Stimulated activated CD8-positive, alpha-beta memory T cell treated with anti-CD3 and anti-CD28 coated beads, Interleukin-4, amount 100 ng/mL, for 24 hours (primary cell): Measurements from ENCODE around the gene PNKD.

ENCODE experiments used
- DNase-seq: peaks from one replicate; pipeline ENCODE4 v3.0.0-alpha.2; 2020; ENCODE audit warnings: low read depth

Gene PNKD

DNA sequence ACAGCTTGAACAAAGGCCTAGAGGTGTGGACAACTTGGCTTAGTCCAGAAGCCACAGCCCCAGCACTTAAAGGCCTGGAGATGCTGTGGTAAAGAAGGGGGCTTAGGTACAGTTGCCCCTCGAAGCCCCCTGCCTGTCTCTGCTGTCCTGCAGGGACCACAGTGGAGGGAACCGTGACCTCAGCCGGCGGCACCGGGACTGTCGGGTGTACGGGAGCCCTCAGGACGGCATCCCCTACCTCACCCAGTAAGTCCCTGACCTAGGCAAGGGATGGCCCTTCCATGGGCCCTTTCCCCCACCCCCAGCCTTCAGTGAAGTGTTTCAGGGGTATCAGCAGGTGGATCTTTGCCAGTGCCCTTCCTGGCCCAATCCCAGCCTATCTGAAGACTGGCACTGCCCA is 71.1 kb downstream of the PNKD start:
- no peak for DNase-seq

GRCh38 chr2:218342837-218343236 is 72.5 kb downstream of the PNKD start:
- DNase-seq = no peak

DNA sequence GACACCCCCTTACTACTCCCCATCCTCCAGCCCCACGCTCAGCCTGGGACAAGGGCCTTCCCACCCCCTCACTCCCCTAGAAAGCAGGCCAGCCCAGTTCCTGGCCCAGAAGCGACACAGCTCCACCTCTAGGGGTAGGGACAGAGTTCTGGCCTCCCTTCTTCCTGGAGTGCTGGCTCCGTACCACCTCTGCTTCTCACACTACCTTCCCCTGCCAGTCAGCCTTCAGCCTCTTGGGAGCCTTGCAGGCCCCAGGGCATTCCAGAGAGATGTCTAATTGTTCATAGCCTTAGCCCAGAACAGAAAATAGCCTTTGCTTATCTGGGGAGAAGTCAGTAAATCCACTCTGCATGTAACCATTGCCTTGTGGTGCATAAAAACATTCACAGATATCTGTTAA is 73.3 kb downstream of the PNKD start:
- DNase-seq = no peak

DNA sequence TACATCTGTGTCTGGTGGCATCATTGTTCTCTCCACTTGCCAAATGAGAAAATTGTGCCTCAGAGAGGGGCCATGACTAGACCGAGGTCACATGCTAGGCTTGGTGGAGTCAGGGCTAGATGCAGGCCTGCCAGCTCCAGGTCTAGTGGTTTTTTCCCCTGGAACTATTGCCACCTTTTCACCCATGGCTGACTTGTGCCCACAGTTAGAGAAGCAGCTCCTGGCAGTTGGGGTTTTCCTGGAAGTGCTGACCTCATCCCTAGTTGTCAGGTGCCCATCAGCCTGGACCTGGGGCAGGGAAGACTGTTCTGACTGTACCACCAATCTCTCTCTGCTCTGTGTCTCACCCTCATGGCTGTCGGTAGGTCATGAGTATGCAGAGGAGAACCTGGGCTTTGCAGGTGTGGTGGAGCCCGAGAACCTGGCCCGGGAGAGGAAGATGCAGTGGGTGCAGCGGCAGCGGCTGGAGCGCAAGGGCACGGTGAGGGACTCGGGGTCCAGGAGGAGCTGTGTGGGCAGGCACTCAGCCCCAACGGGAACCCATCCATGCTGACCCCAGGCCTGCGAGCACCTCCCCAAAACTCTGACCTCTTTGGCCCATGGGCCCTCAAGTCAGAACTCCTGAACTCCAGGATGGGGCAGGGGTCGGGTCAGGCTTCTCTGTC is 73.9 kb downstream of the PNKD start:
- no peak for DNase-seq

GRCh38 chr2:218344755-218345417 is 74.6 kb downstream of the PNKD start:
- DNase-seq = no peak

- no peak for DNase-seq
These were observed 75.3 kb downstream of the PNKD start for GRCh38 chr2:218345491-218346236.

DNA sequence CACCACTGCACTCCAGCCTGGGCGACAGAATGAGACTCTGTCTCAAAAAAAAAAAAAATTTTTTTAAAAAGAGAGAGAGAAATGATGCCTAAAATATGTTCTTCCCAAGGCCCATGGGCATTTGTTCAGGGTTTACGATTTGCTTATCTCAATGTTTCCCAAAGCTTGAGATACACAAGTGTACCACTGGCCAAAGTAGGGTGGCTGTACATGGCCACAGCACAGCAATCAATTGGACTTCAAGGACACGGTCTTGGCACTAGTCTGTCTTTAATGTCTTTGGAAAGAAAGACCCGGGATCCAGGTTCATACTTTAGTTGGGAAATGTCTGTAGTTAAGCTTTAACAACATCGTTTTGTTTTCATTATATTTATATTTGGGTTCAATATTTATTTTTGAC is 76.9 kb downstream of the PNKD start:
- DNase-seq = no peak

DNA sequence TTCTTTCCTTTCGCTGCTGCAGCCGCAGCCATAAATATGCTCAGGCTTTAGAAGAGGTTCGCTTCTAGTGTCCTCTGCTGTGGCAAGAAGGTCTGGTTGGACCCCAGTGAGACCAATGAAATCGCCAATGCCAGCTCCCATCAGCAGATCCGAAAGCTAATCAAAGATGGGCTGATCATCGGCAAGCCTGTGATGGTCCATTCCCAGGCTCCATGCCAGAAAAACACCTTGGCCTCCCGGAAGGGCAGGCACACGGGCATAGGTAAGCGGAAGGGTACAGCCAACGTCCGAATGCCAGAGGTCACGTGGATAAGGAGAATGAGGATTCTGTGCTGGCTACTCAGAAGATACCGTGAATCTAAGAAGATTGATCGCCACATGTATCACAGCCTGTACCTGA is 83.7 kb downstream of the PNKD start:
- DNase-seq = no peak

GRCh38 chr2:218354850-218355443 is 84.6 kb downstream of the PNKD start:
- DNase-seq = no peak

- no peak for DNase-seq
These were observed 87.2 kb downstream of the PNKD start for GRCh38 chr2:218357236-218358177.

GRCh38 chr2:218360453-218360852 is 90.1 kb downstream of the PNKD start:
- DNase-seq = no peak

GRCh38 chr2:218362606-218363005 is 92.3 kb downstream of the PNKD start:
- DNase-seq = no peak

GRCh38 chr2:218363736-218364135 is 93.4 kb downstream of the PNKD start:
- DNase-seq = no peak

DNA sequence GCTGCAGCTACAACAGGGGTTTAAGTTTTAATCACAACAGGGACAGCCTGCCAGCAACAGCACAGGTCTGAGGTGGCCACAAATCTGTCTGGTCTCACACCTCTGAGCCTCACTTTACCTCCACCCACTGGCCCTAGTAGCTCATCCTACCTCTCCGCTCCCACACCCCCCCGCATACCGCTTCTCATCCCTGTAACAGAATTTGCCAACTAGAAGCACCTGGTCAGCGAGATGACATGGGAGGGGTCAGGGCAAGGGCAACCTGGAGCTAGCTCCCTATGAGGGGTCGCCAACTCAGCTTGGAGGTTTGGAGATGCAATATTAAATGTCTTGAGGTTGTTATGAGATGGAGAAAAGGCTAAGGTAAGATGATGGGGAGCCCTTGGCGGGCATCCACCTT is 93.9 kb downstream of the PNKD start:
- no peak for DNase-seq

- DNase-seq = no peak
These were observed 96.5 kb downstream of the PNKD start for GRCh38 chr2:218366621-218367414.

GRCh38 chr2:218367415-218368149 is 97.3 kb downstream of the PNKD start:
- peak; percentile 67 for DNase-seq

- no peak for DNase-seq
These were observed 97.8 kb downstream of the PNKD start for GRCh38 chr2:218368150-218368528.

- no peak for DNase-seq
These were observed 98.4 kb downstream of the PNKD start for GRCh38 chr2:218368621-218369153.

DNA sequence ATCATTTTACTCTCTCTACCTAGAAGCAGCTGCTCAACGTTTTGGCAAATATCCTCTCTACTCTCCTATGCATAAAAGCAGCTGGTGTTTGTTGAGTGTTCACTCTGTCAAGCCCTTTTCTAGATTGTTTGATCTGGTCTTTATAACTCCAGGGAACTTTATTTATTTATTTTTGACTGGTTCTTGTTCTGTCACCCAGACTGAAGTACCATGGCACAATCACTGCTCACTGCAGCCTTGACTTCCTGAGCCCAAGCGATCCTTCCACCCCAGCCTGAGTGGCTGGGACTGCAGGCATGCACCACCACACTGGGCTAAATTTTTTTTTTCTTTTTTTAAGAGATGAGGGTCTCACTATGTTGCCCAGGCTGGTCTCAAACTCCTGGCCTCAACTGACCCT is 99.0 kb downstream of the PNKD start:
- no peak for DNase-seq
